K562 (cell line): ENCODE results near the gene KLRB1. TPM values are rescaled to one million over a fixed set of nuclear protein-coding genes. Genes with fewer than 3 reads are reported as not detected.

ENCODE experiments used
- ATAC-seq: fragments of 200-7000 bp; cut with Tn5 transposase; 3 replicates; pipeline ENCODE4 v1.9.1; 2020; ENCODE audit warnings: moderate library complexity
- BruUV-seq: library from RNA; stranded (reverse); fragments of 400-500 nt; replicated peaks from 2 replicates; lab custom pipeline; 2021; lab: Mats Ljungman, UMichigan
- CTCF ChIA-PET: fragments of 300-600 bp; formaldehyde crosslinking; extraction: SDS; loops from one replicate; lab custom pipeline; 2021; ENCODE audit warnings: low intra/inter-chr PET ratio; lab: Yijun Ruan, JAX
- POLR2A ChIA-PET: fragments of 300-600, 350-650 bp; sonication (Branson Sonifier 250); formaldehyde crosslinking; extraction: SDS; loops from one replicate; lab custom pipeline; 2021; ENCODE audit warnings: antibody characterized with exemption, inconsistent platforms; lab: Yijun Ruan, JAX
- DNase-seq, 4 experiments: peaks; one replicate each; pipeline versions ENCODE4 v3.0.0 to v3.0.0-alpha.2; 2011 to 2018; ENCODE audit warnings: low spot score in 3 of 4, mixed read lengths in 3 of 4; ENCODE audit errors: extremely low read depth in 1 of 4
- FAIRE-seq: peaks from 2 replicates; lab custom pipeline; 2011; peaks lifted over from hg19 to GRCh38; lab: Jason Lieb, UNC
- H2AFZ ChIP-seq: 2 replicates; pipeline ENCODE4 v1.6.0; 2011; ENCODE audit warnings: low read depth, low read length, control low read depth, inconsistent platforms
- H3K27ac ChIP-seq: fragments of 200-600 bp; 3 replicates; pipeline ENCODE4 v1.8.0; 2011; ENCODE audit warnings: low read depth, mild to moderate bottlenecking, control low read depth, inconsistent platforms, low read length, moderate library complexity, mixed read lengths; ENCODE audit errors: extremely low read depth
- H3K27me3 ChIP-seq, 2 experiments: fragments of 300-600 bp in 1 of 2; 2 replicates in 1 of 2; 3 replicates in 1 of 2; pipeline versions ENCODE4 v1.6.0 to v1.8.0; 2011; ENCODE audit warnings: inconsistent platforms in 2 of 2, low read length in 2 of 2, mild to moderate bottlenecking in 1 of 2, mixed read lengths in 1 of 2, moderate library complexity in 1 of 2; ENCODE audit not compliant: control insufficient read depth in 2 of 2, insufficient read depth in 2 of 2
- H3K36me3 ChIP-seq: fragments of 300-600 bp; 3 replicates; pipeline ENCODE4 v1.8.0; 2011; ENCODE audit warnings: mild to moderate bottlenecking, low read length, inconsistent platforms; ENCODE audit not compliant: control insufficient read depth, insufficient read depth
- H3K4me1 ChIP-seq, 2 experiments: fragments of 200-600 bp in 1 of 2; replicated peaks in 1 of 2; 2 replicates in 1 of 2; 3 replicates in 1 of 2; pipeline versions ENCODE4 v1.5.1 to v1.8.0; 2011; ENCODE audit warnings: inconsistent platforms in 2 of 2, low read length in 2 of 2, mild to moderate bottlenecking in 1 of 2, mixed read lengths in 1 of 2, moderate library complexity in 1 of 2; ENCODE audit not compliant: control insufficient read depth in 2 of 2, insufficient read depth in 2 of 2
- H3K4me2 ChIP-seq: 2 replicates; pipeline ENCODE4 v1.6.1; 2011; ENCODE audit warnings: low read length, control low read depth, inconsistent platforms, mixed read lengths; ENCODE audit not compliant: insufficient read depth
- H3K4me3 ChIP-seq: fragments of 200-600 bp; sonication (generic), shearing (Covaris generic); 2 replicates; pipeline ENCODE4 v1.5.1; 2016; ENCODE audit warnings: control low read depth, inconsistent platforms
- H3K79me2 ChIP-seq: fragments of 200-600 bp; 3 replicates; pipeline ENCODE4 v1.8.0; 2011; ENCODE audit warnings: low read length, inconsistent platforms; ENCODE audit not compliant: control insufficient read depth, insufficient read depth
- H3K9ac ChIP-seq, 2 experiments: 2 replicates each; pipeline versions ENCODE4 v1.6.0 to v1.6.1; 2011; ENCODE audit warnings: low read depth in 2 of 2, low read length in 2 of 2, control low read depth in 1 of 2, inconsistent platforms in 1 of 2, mild to moderate bottlenecking in 1 of 2, mixed read lengths in 1 of 2; ENCODE audit not compliant: insufficient read depth in 1 of 2
- H3K9me1 ChIP-seq: one replicate; pipeline ENCODE4 v1.6.0; 2011; ENCODE audit warnings: inconsistent platforms, mild to moderate bottlenecking, low read length, moderate library complexity; ENCODE audit not compliant: control insufficient read depth, insufficient read depth
- H3K9me3 ChIP-seq: replicated peaks from 2 replicates; pipeline ENCODE4 v1.5.1; 2011; ENCODE audit warnings: low read depth, low read length, inconsistent platforms; ENCODE audit not compliant: control insufficient read depth, insufficient read depth
- H4K20me1 ChIP-seq: replicated peaks from 2 replicates; pipeline ENCODE4 v1.6.1; 2011; ENCODE audit warnings: low read length, inconsistent platforms, mixed read lengths; ENCODE audit not compliant: control insufficient read depth, insufficient read depth
- BHLHE40 ChIP-seq: IDR thresholded peaks from 2 replicates; pipeline ENCODE4 v1.6.1; 2011; ENCODE audit warnings: low read length, improper control_type of control experiment
- ETS2 ChIP-seq: IDR thresholded peaks from 2 replicates; pipeline ENCODE4 v1.6.1; 2016; ENCODE audit warnings: borderline replicate concordance, missing genetic modification characterization, mild to moderate bottlenecking, moderate library complexity, missing compliant biosample characterization; ENCODE audit not compliant: poor library complexity, severe bottlenecking
- ETV5 ChIP-seq: sonication (generic); formaldehyde crosslinking; IDR thresholded peaks from 2 replicates; pipeline ENCODE4 v1.4.0; 2020; ENCODE audit warnings: low read depth, mild to moderate bottlenecking, missing genetic modification reagents
- NEUROD1 ChIP-seq: fragments of 150-350 bp; IDR thresholded peaks from 2 replicates; pipeline ENCODE4 v1.6.1; 2014; ENCODE audit warnings: borderline replicate concordance, low read length, low read depth; ENCODE audit not compliant: partially characterized antibody
- NR2C2 ChIP-seq, 2 experiments: fragments of 200-800 bp in 1 of 2; sonication (Bioruptor generic) in 1 of 2; sonication (generic) in 1 of 2; formaldehyde crosslinking in 1 of 2; IDR thresholded peaks; 2 replicates each; pipeline versions ENCODE4 v1.6.1 to v1.8.0; 2016 to 2022; ENCODE audit warnings: mild to moderate bottlenecking in 1 of 2, missing compliant biosample characterization in 1 of 2, missing genetic modification characterization in 1 of 2, missing genetic modification reagents in 1 of 2
- POLR2AphosphoS2 ChIP-seq: IDR thresholded peaks from 2 replicates; pipeline ENCODE4 v1.6.1; 2012; ENCODE audit warnings: low read length, improper control_type of control experiment
- ZBTB7A ChIP-seq: IDR thresholded peaks from 2 replicates; pipeline ENCODE4 v1.6.1; 2011; ENCODE audit warnings: low read depth, mild to moderate bottlenecking, low read length, moderate library complexity, borderline replicate concordance; ENCODE audit not compliant: control insufficient read depth
- ZNF561 ChIP-seq: fragments of 450-650 bp; formaldehyde crosslinking; conservative IDR thresholded peaks from 2 replicates; pipeline ENCODE4 v1.4.0; 2020; ENCODE audit warnings: mild to moderate bottlenecking, moderate library complexity
- ZNF778 ChIP-seq: fragments of 450-650 bp; formaldehyde crosslinking; IDR thresholded peaks from 2 replicates; pipeline ENCODE4 v1.4.0; 2020; ENCODE audit warnings: mild to moderate bottlenecking, moderate library complexity
- WGBS: fragments of 100-300 bp; shearing (Covaris generic); methylation state at CpG from one replicate; pipeline ENCODE4 v1.1.6; 2016; ENCODE audit warnings: low coverage, mixed read lengths; ENCODE audit not compliant: insufficient coverage; ENCODE audit errors: missing lambda C conversion rate; 5-methylcytosine and 5-hydroxymethylcytosine counted together
- in situ Hi-C: fragments of 300-500 bp; cut with MboI; formaldehyde crosslinking; loops from 4 replicates; pipeline ENCODE4 v1.15.0; 2018; ENCODE audit warnings: inconsistent platforms, mixed read lengths
- intact Hi-C: fragments of 100-400 bp; cut with micrococcal nuclease; formaldehyde crosslinking; loops from 2 replicates; pipeline ENCODE4 v1.14.2; 2022
- polyA plus RNA-seq, 8 experiments: library from polyadenylated mRNA; depleted of rRNA in 4 of 8; stranded (reverse) in 5 of 8; unstranded in 3 of 8; fragments of >200 nt; fragmentation: Nextera tagmentation in 2 of 8; fragmentation: Illumina TruSeq in 1 of 8; extraction: Ambion mirVana in 2 of 8; extraction: Trizol in 1 of 8; gene quantifications; 2 replicates each; pipeline versions ENCODE4 v1.2.1 to v1.2.3, GENCODE V29; 2011 to 2014; ENCODE audit warnings: inconsistent platforms in 1 of 8, missing spikeins in 1 of 8
- total RNA-seq, 7 experiments: library from RNA; depleted of rRNA in 6 of 7; stranded (reverse); fragments of >200 nt in 6 of 7; fragmentation: Illumina TruSeq in 2 of 7; extraction: Trizol in 2 of 7; gene quantifications; 2 replicates each; pipeline versions ENCODE4 v1.2.1 to v1.2.3, GENCODE V29; 2011 to 2021; ENCODE audit warnings: low replicate concordance in 1 of 7
- TF ChIP-seq, protein P1 (sequence below): fragments of 250-450 bp; sonication (Bioruptor Pico); IDR thresholded peaks from 2 replicates; pipeline ENCODE4 v1.8.0; 2021; ENCODE audit warnings: moderate library complexity, mild to moderate bottlenecking, inconsistent platforms
- TF ChIP-seq, protein P2 (sequence below): fragments of 250-450 bp; sonication (Bioruptor Pico); IDR thresholded peaks from 2 replicates; pipeline ENCODE4 v1.5.0; 2020; ENCODE audit warnings: mild to moderate bottlenecking

The KLRB1 gene
- total and polyA plus RNA-seq, 9 of the 15 experiments (the other 6 are each of a cell fraction or from before 2014, with no cell fraction given), result not detected

DNA sequence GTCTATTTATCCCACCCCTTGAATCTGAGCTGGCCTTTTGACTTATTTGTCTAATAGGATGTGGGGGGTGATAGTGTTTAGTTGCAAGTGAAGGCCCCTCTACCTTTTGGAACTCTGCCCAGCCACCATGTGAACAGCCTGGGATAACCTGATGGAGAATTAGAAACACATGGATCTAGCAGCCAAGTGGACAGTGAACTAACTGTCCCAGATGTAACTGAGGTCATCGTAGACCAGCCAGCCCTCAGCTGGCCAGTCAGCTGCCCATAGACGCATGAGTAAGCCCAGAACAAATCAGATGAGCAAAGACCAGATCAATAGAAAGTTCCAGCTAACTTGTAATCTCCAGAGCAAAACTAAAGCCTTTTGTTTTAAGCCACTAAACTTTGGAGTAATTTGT, 19.0 kb downstream of the KLRB1 start:
- Histone ChIP-seq H4K20me1 (no peaks in the 10 kb centered on the region), H3K9ac (no peak overlapping the region), H3K4me2 (no peak overlapping the region), H3K9me3 (no peaks in the 10 kb centered on the region)
- TF ChIP-seq NR2C2 (CRISPR knock-in tag; IDR thresholded peaks at IDR 0.05) (no peak), NR2C2 (tag; IDR thresholded peaks at IDR 0.05) (no peak), ETS2 (tag) (no peak), ZNF561 (CRISPR knock-in tag) (no peak), ZBTB7A (no peak), ETV5 (CRISPR knock-in tag) (no peak), POLR2AphosphoS2 (no peak), ZNF778 (CRISPR knock-in tag) (no peak), BHLHE40 (no peak), NEUROD1 (no peak)
- TF ChIP-seq, protein P1, sequence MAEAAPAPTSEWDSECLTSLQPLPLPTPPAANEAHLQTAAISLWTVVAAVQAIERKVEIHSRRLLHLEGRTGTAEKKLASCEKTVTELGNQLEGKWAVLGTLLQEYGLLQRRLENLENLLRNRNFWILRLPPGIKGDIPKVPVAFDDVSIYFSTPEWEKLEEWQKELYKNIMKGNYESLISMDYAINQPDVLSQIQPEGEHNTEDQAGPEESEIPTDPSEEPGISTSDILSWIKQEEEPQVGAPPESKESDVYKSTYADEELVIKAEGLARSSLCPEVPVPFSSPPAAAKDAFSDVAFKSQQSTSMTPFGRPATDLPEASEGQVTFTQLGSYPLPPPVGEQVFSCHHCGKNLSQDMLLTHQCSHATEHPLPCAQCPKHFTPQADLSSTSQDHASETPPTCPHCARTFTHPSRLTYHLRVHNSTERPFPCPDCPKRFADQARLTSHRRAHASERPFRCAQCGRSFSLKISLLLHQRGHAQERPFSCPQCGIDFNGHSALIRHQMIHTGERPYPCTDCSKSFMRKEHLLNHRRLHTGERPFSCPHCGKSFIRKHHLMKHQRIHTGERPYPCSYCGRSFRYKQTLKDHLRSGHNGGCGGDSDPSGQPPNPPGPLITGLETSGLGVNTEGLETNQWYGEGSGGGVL, result no peak
- TF ChIP-seq, protein P2, sequence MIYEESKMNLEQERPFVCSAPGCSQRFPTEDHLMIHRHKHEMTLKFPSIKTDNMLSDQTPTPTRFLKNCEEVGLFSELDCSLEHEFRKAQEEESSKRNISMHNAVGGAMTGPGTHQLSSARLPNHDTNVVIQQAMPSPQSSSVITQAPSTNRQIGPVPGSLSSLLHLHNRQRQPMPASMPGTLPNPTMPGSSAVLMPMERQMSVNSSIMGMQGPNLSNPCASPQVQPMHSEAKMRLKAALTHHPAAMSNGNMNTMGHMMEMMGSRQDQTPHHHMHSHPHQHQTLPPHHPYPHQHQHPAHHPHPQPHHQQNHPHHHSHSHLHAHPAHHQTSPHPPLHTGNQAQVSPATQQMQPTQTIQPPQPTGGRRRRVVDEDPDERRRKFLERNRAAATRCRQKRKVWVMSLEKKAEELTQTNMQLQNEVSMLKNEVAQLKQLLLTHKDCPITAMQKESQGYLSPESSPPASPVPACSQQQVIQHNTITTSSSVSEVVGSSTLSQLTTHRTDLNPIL (CRISPR knock-in tag), result no peak
- TF ChIP-seq, all 486 proteins: peak for 0
- no TSS peak for BruUV-seq
- Histone ChIP-seq H2AFZ (no peak overlapping the region), H3K4me3 (no peak overlapping the region), H3K4me1 (peaks cover 0 to 13% of the 10 kb centered on the region in 2 experiments; a peak in 3 of 5 replicates), H3K36me3 (no peaks in the 10 kb centered on the region), H3K79me2 (no peaks in the 10 kb centered on the region), H3K27ac (no peak overlapping the region), H3K27me3 (no peaks in the 10 kb centered on the region), H3K9me1 (no peaks in the 10 kb centered on the region)
- POLR2A ChIA-PET, result no interaction called here
- DNase-seq (no peak), FAIRE-seq (peak; percentile 26), ATAC-seq (no peak)
- intact Hi-C loops, result loop anchor here (10.0 kb wide), 1 partner anchor 254 kb away; no protein-coding TSS in a partner anchor
- 68% methylated on average over 2 of the region's 2 CpGs for WGBS
- in situ Hi-C loops, result loop anchor here (10.0 kb wide), 1 partner anchor 204 kb away; no protein-coding TSS in a partner anchor
- CTCF ChIA-PET, result no interaction called here
